H1 (cell line): Measurements from ENCODE around the gene FAT1. TPM values are rescaled to one million over a fixed set of nuclear protein-coding genes. Genes with fewer than 3 reads are reported as not detected.

Experiments
- CTCF ChIA-PET: fragments of 300-600 bp; sonication (Branson Sonifier 250); formaldehyde crosslinking; loops from one replicate; lab custom pipeline; 2021; ENCODE audit not compliant: partially characterized antibody; lab: Charles Lee
- POLR2A ChIA-PET: fragments of 300-600 bp; sonication (Branson Sonifier 250); formaldehyde crosslinking; loops from one replicate; lab custom pipeline; 2021; ENCODE audit warnings: inconsistent platforms; ENCODE audit not compliant: partially characterized antibody; lab: Charles Lee
- DNase-seq, 2 experiments: peaks; one replicate each; pipeline versions ENCODE4 v3.0.0 to v3.0.0-alpha.2; 2010 to 2022; ENCODE audit warnings: low spot score in 2 of 2, low read depth in 1 of 2, mixed read lengths in 1 of 2
- FAIRE-seq: peaks from 2 replicates; lab custom pipeline; 2011; peaks lifted over from hg19 to GRCh38; lab: Jason Lieb, UNC
- H2AFZ ChIP-seq: 2 replicates; pipeline ENCODE4 v1.8.1; 2012; ENCODE audit warnings: low read length, inconsistent platforms
- H2AK5ac ChIP-seq: 2 replicates; pipeline ENCODE4 v1.6.1; 2013; ENCODE audit warnings: low read depth, low read length
- H2BK120ac ChIP-seq: replicated peaks from 2 replicates; pipeline ENCODE3; 2013; ENCODE audit warnings: low read depth, low read length, inconsistent platforms
- H2BK12ac ChIP-seq: 2 replicates; pipeline ENCODE4 v1.6.1; 2013; ENCODE audit warnings: low read depth, low read length
- H2BK15ac ChIP-seq: 2 replicates; pipeline ENCODE4 v1.6.1; 2013; ENCODE audit warnings: low read length
- H2BK20ac ChIP-seq: 2 replicates; pipeline ENCODE4 v1.6.1; 2013; ENCODE audit warnings: low read length
- H2BK5ac ChIP-seq: 2 replicates; pipeline ENCODE4 v1.6.1; 2013; ENCODE audit warnings: low read depth, low read length
- H3K14ac ChIP-seq: 2 replicates; pipeline ENCODE4 v1.6.1; 2013; ENCODE audit warnings: inconsistent platforms; ENCODE audit not compliant: insufficient read length
- H3K18ac ChIP-seq: 2 replicates; pipeline ENCODE4 v1.6.1; 2013; ENCODE audit warnings: low read length; ENCODE audit errors: extremely low read depth
- H3K23ac ChIP-seq: 2 replicates; pipeline ENCODE4 v1.6.1; 2013; ENCODE audit warnings: inconsistent platforms; ENCODE audit not compliant: insufficient read length
- H3K23me2 ChIP-seq: 2 replicates; pipeline ENCODE4 v1.6.1; 2013; ENCODE audit warnings: low read depth, low read length
- H3K27ac ChIP-seq: 2 replicates; pipeline ENCODE4 v1.6.1; 2011; ENCODE audit warnings: low read depth, low read length, inconsistent platforms
- H3K27me3 ChIP-seq, 4 experiments: replicated peaks in 1 of 4; 1 replicate in 1 of 4; 2 replicates in 3 of 4; pipeline versions ENCODE4 v1.6.1 to v1.8.1; 2011 to 2013; ENCODE audit warnings: low read length in 3 of 4, mild to moderate bottlenecking in 3 of 4, inconsistent platforms in 2 of 4, mixed read lengths in 2 of 4, moderate library complexity in 1 of 4; ENCODE audit not compliant: control insufficient read depth in 3 of 4, insufficient read depth in 3 of 4; ENCODE audit errors: extremely low read depth in 1 of 4
- H3K36me3 ChIP-seq, 4 experiments: 2 replicates each; pipeline versions ENCODE4 v1.6.1 to v1.8.1; 2011 to 2013; ENCODE audit warnings: mild to moderate bottlenecking in 4 of 4, low read length in 3 of 4, moderate library complexity in 2 of 4, control low read depth in 1 of 4, inconsistent platforms in 1 of 4; ENCODE audit not compliant: insufficient read depth in 4 of 4, control insufficient read depth in 2 of 4
- H3K4ac ChIP-seq: replicated peaks from 2 replicates; pipeline ENCODE3; 2013; ENCODE audit warnings: low read length, low read depth, mixed read lengths, inconsistent platforms; ENCODE audit not compliant: insufficient read length
- H3K4me1 ChIP-seq, 4 experiments: replicated peaks in 1 of 4; 1 replicate in 1 of 4; 2 replicates in 3 of 4; pipeline versions ENCODE4 v1.6.1 to v1.8.1; 2011 to 2013; ENCODE audit warnings: low read length in 3 of 4, inconsistent platforms in 2 of 4, mixed read lengths in 1 of 4; ENCODE audit not compliant: insufficient read depth in 4 of 4, control insufficient read depth in 3 of 4
- H3K4me2 ChIP-seq, 2 experiments: 2 replicates each; pipeline versions ENCODE4 v1.6.1 to v1.8.1; 2011 to 2013; ENCODE audit warnings: low read depth in 2 of 2, low read length in 2 of 2, control low read depth in 1 of 2, inconsistent platforms in 1 of 2, mild to moderate bottlenecking in 1 of 2; ENCODE audit not compliant: insufficient read depth in 1 of 2
- H3K4me3 ChIP-seq, 4 experiments: fragments of 200-600, 300-600 bp in 1 of 4; sonication (generic), shearing (Covaris generic), sonication (Bioruptor Twin) in 1 of 4; 2 replicates each; pipeline versions ENCODE4 v1.5.1 to v1.8.1; 2011 to 2016; ENCODE audit warnings: low read length in 4 of 4, low read depth in 3 of 4, control low read depth in 2 of 4, inconsistent platforms in 2 of 4, mild to moderate bottlenecking in 2 of 4, mixed read lengths in 1 of 4, moderate library complexity in 1 of 4; ENCODE audit not compliant: insufficient read depth in 2 of 4; ENCODE audit errors: extremely low read depth in 1 of 4
- H3K56ac ChIP-seq: replicated peaks from 2 replicates; pipeline ENCODE3; 2013; ENCODE audit warnings: low read depth, mild to moderate bottlenecking, mixed read lengths, low read length, inconsistent platforms; ENCODE audit not compliant: insufficient read length
- H3K79me1 ChIP-seq: 2 replicates; pipeline ENCODE4 v1.6.1; 2013; ENCODE audit warnings: low read depth, low read length, control low read depth
- H3K79me2 ChIP-seq, 2 experiments: 2 replicates each; pipeline versions ENCODE4 v1.6.1 to v1.8.1; 2012 to 2013; ENCODE audit warnings: low read length in 2 of 2, mild to moderate bottlenecking in 2 of 2, inconsistent platforms in 1 of 2; ENCODE audit not compliant: insufficient read depth in 2 of 2, control insufficient read depth in 1 of 2
- H3K9ac ChIP-seq, 4 experiments: replicated peaks in 1 of 4; 1 replicate in 1 of 4; 2 replicates in 3 of 4; pipeline versions ENCODE4 v1.6.1 to v1.8.1; 2011 to 2013; ENCODE audit warnings: low read depth in 3 of 4, low read length in 3 of 4, control low read depth in 2 of 4, mild to moderate bottlenecking in 2 of 4, moderate library complexity in 2 of 4, inconsistent platforms in 1 of 4; ENCODE audit errors: extremely low read depth in 1 of 4
- H3K9me3 ChIP-seq, 2 experiments: 2 replicates each; pipeline versions ENCODE4 v1.6.1 to v1.8.1; 2012 to 2013; ENCODE audit warnings: mild to moderate bottlenecking in 2 of 2, moderate library complexity in 2 of 2, control low read depth in 1 of 2, inconsistent platforms in 1 of 2, low read depth in 1 of 2, low read length in 1 of 2, mixed read lengths in 1 of 2; ENCODE audit not compliant: insufficient read depth in 2 of 2
- H4K20me1 ChIP-seq, 2 experiments: replicated peaks in 1 of 2; 2 replicates each; pipeline versions ENCODE3 to v1.8.1; 2011 to 2013; ENCODE audit warnings: inconsistent platforms in 2 of 2, low read length in 2 of 2, mild to moderate bottlenecking in 1 of 2; ENCODE audit not compliant: insufficient read depth in 2 of 2, control insufficient read depth in 1 of 2
- H4K5ac ChIP-seq: 2 replicates; pipeline ENCODE4 v1.6.1; 2013; ENCODE audit warnings: low read length, low read depth, mixed read lengths, inconsistent platforms; ENCODE audit not compliant: insufficient read length
- H4K8ac ChIP-seq: 2 replicates; pipeline ENCODE4 v1.8.0; 2013; ENCODE audit warnings: mild to moderate bottlenecking, moderate library complexity, low read length, inconsistent platforms; ENCODE audit not compliant: insufficient read depth; ENCODE audit errors: extremely low read depth
- H4K91ac ChIP-seq: replicated peaks from 2 replicates; pipeline ENCODE3; 2013; ENCODE audit warnings: low read length, mixed read lengths, inconsistent platforms; ENCODE audit not compliant: insufficient read length
- EP300 ChIP-seq, 2 experiments: IDR thresholded peaks; 1 replicate in 1 of 2; 2 replicates in 1 of 2; pipeline ENCODE4 v1.6.1; 2011 to 2012; ENCODE audit warnings: low read depth in 2 of 2, low read length in 2 of 2, mild to moderate bottlenecking in 2 of 2, borderline replicate concordance in 1 of 2, inconsistent platforms in 1 of 2, moderate library complexity in 1 of 2
- MAX ChIP-seq: IDR thresholded peaks from 2 replicates; pipeline ENCODE4 v1.6.1; 2012; ENCODE audit warnings: inconsistent platforms
- ZNF274 ChIP-seq: IDR thresholded peaks from 2 replicates; pipeline ENCODE4 v1.7.0; 2012; ENCODE audit warnings: low read length, borderline replicate concordance; ENCODE audit errors: extremely low read depth
- WGBS, 2 experiments: shearing (Covaris generic) in 1 of 2; methylation state at CpG; one replicate each; pipeline versions ENCODE4 v1.1.6 to v1.1.7; 2013 to 2015; ENCODE audit warnings: low lambda C conversion rate in 2 of 2, mixed read lengths in 2 of 2, inconsistent platforms in 1 of 2, low coverage in 1 of 2, missing lambda C conversion rate in 1 of 2; ENCODE audit not compliant: insufficient replicate concordance in 2 of 2, insufficient coverage in 1 of 2, insufficient read length in 1 of 2; ENCODE audit errors: extremely low coverage in 1 of 2, missing lambda C conversion rate in 1 of 2; 5-methylcytosine and 5-hydroxymethylcytosine counted together
- polyA plus RNA-seq, 7 experiments: library from polyadenylated mRNA; depleted of rRNA in 3 of 7; stranded (reverse) in 5 of 7; unstranded in 2 of 7; fragments of >200 nt in 5 of 7; fragments of 200-250 nt in 2 of 7; gene quantifications; 1 replicate in 5 of 7; 2 replicates in 1 of 7; 4 replicates in 1 of 7; pipeline versions ENCODE4 v1.2.1 to v1.2.3, GENCODE V29; 2011 to 2013; ENCODE audit warnings: missing spikeins in 2 of 7, mixed read lengths in 2 of 7
- total RNA-seq: library from RNA; stranded (reverse); fragmentation: NEBNext Ultra II Directional; extraction: Animal tissue kit (Norgen Biotek cat#: 25700); gene quantifications from 2 replicates; pipeline ENCODE4 v1.2.1, GENCODE V29; 2021

The FAT1 gene
- total and polyA plus RNA-seq, 2 of the 8 experiments (the other 6 are each of a cell fraction or from before 2014, with no cell fraction given), result 94.4 to 137 TPM

- DNase-seq (no peak), FAIRE-seq (no peak)
- no peak overlapping the region for H2AK5ac ChIP-seq
- H4K20me1 ChIP-seq, result no peaks in the 10 kb centered on the region
- no peak overlapping the region for H3K27ac ChIP-seq
- no peak overlapping the region for H2BK20ac ChIP-seq
- H3K23ac ChIP-seq, result no peak overlapping the region
- no peak overlapping the region for H3K4ac ChIP-seq
- no peak overlapping the region for H2BK15ac ChIP-seq
- H3K23me2 ChIP-seq, result 0 out of 2 replicates have a peak, but pooled peaks cover 2% of the 10 kb centered on the region
- no peaks in the 10 kb centered on the region for H3K36me3 ChIP-seq
- POLR2A ChIA-PET, result no interaction called here
- H4K5ac ChIP-seq, result no peak overlapping the region
- H3K4me3 ChIP-seq, result no peak overlapping the region
- no peak overlapping the region for H2BK12ac ChIP-seq
- no peak overlapping the region for H3K56ac ChIP-seq
- no peaks in the 10 kb centered on the region; a peak in 1 of 7 replicates for H3K27me3 ChIP-seq
- no peak overlapping the region for H3K14ac ChIP-seq
- H4K91ac ChIP-seq, result no peak overlapping the region
- no peak overlapping the region for H3K4me2 ChIP-seq
- CTCF ChIA-PET, result interaction anchor here (0.6 to 1.8 kb wide), 4 partner anchors 9 to 245 kb away, joined by 3 to 5 read pairs (median 3); no protein-coding TSS in a partner anchor
- peaks cover 4 to 5% of the 10 kb centered on the region in 2 experiments; a peak in 3 of 4 replicates for H3K9me3 ChIP-seq
- H3K9ac ChIP-seq, result no peak overlapping the region
- TF ChIP-seq MAX (no peak), ZNF274 (no peak), EP300 (IDR thresholded peaks at IDR 0.05; ENCODE audit: borderline replicate concordance in 1 of 2, low read depth in 2 of 2, low read length in 2 of 2) (no peak)
- no peak overlapping the region for H2BK120ac ChIP-seq
- H2AFZ ChIP-seq, result no peak overlapping the region
- no peaks in the 10 kb centered on the region for H3K79me2 ChIP-seq
- H4K8ac ChIP-seq, result no peak overlapping the region
- H3K4me1 ChIP-seq, result no peaks in the 10 kb centered on the region
- WGBS, 2 experiments, result 93% methylated on average over 4 of the region's 4 CpGs; no CpG with 5 or more reads in 1 of the 2 experiments
- no peak overlapping the region for H3K18ac ChIP-seq
- no peaks in the 10 kb centered on the region for H3K79me1 ChIP-seq
- no peak overlapping the region for H2BK5ac ChIP-seq
These were observed 181.9 kb downstream of the FAT1 start for GRCh38 chr4:186541801-186542200.
